OCI-LY7 (cell line): ENCODE measurements around the gene PIEZO2. TPM values are rescaled to one million over a fixed set of nuclear protein-coding genes. Genes with fewer than 3 reads are reported as not detected.
"Not testable (repeated sequence)": the region's sequence is repeated elsewhere in the genome, so short reads cannot be mapped to it uniquely, and the experiment has no call there.

Experiments used
- BruUV-seq: library from RNA; stranded (reverse); fragments of 400-500 nt; replicated peaks from 2 replicates; lab custom pipeline; 2021; lab: Mats Ljungman, UMichigan
- CTCF ChIA-PET: fragments of 300-600 bp; sonication (Branson Sonifier 250); formaldehyde crosslinking; loops from one replicate; lab custom pipeline; 2022; ENCODE audit warnings: antibody characterized with exemption; ENCODE audit not compliant: unreplicated experiment; lab: Charles Lee
- POLR2A ChIA-PET: fragments of 300-600 bp; sonication (Branson Sonifier 250); formaldehyde crosslinking; loops from one replicate; lab custom pipeline; 2022; ENCODE audit warnings: antibody characterized with exemption; lab: Charles Lee
- DNase-seq: peaks from one replicate; pipeline ENCODE4 v3.0.0-alpha.2; 2015; ENCODE audit warnings: low spot score
- H2AFZ ChIP-seq: fragments of 200-600 bp; sonication (generic), shearing (Covaris generic); 2 replicates; pipeline ENCODE4 v1.6.1; 2014; ENCODE audit warnings: mild to moderate bottlenecking, antibody characterized with exemption, low read length, moderate library complexity
- H3K27ac ChIP-seq: fragments of 200-600 bp; sonication (generic); 2 replicates; pipeline ENCODE4 v1.5.1; 2014; ENCODE audit warnings: mixed run types, low read depth, mild to moderate bottlenecking, moderate library complexity, low read length, inconsistent platforms; ENCODE audit not compliant: poor library complexity, severe bottlenecking
- H3K36me3 ChIP-seq: fragments of 200-600 bp; sonication (generic); 2 replicates; pipeline ENCODE4 v1.6.1; 2014; ENCODE audit warnings: mild to moderate bottlenecking, antibody characterized with exemption, low read length, moderate library complexity, mixed read lengths; ENCODE audit not compliant: insufficient read depth
- H3K4me1 ChIP-seq: fragments of 200-600 bp; sonication (generic); 2 replicates; pipeline ENCODE4 v1.5.1; 2014; ENCODE audit warnings: mild to moderate bottlenecking, low read length; ENCODE audit not compliant: insufficient read depth, poor library complexity, severe bottlenecking
- H3K4me2 ChIP-seq: fragments of 200-600 bp; sonication (generic); 2 replicates; pipeline ENCODE4 v1.6.1; 2014; ENCODE audit warnings: mild to moderate bottlenecking, low read length
- H3K4me3 ChIP-seq: fragments of 200-600 bp; sonication (generic); 2 replicates; pipeline ENCODE4 v1.5.1; 2014; ENCODE audit warnings: mild to moderate bottlenecking, low read depth, low read length; ENCODE audit not compliant: poor library complexity, severe bottlenecking
- H3K79me2 ChIP-seq: fragments of 200-600 bp; sonication (generic); 2 replicates; pipeline ENCODE4 v1.6.1; 2016; ENCODE audit warnings: low read depth, mild to moderate bottlenecking, low read length, moderate library complexity, mixed read lengths; ENCODE audit not compliant: insufficient read depth
- H3K9me2 ChIP-seq: fragments of 200-600 bp; sonication (generic); 2 replicates; pipeline ENCODE4 v1.6.1; 2016; ENCODE audit warnings: mild to moderate bottlenecking, low read length, mixed read lengths; ENCODE audit not compliant: insufficient read depth
- H3K9me3 ChIP-seq: fragments of 200-600 bp; sonication (generic); 2 replicates; pipeline ENCODE4 v1.6.1; 2014; ENCODE audit warnings: mild to moderate bottlenecking, mixed run types, low read length, mixed read lengths
- H4K20me1 ChIP-seq: fragments of 200-600 bp; sonication (generic); 2 replicates; pipeline ENCODE4 v1.6.1; 2014; ENCODE audit warnings: mild to moderate bottlenecking, antibody characterized with exemption, low read length, moderate library complexity, mixed read lengths; ENCODE audit not compliant: insufficient read depth
- EZH2phosphoT487 ChIP-seq: fragments of 200-600 bp; sonication (generic); IDR thresholded peaks from 2 replicates; pipeline ENCODE4 v1.6.1; 2018; ENCODE audit warnings: low read depth, borderline replicate concordance, mild to moderate bottlenecking, mixed run types, antibody characterized with exemption, low read length, moderate library complexity, mixed read lengths
- intact Hi-C: fragments of 100-400 bp; cut with micrococcal nuclease; formaldehyde crosslinking; loops from one replicate; pipeline ENCODE4 v1.10.0; 2022; ENCODE audit not compliant: unreplicated experiment
- total RNA-seq, 2 experiments: library from RNA; depleted of rRNA in 1 of 2; stranded (reverse); fragments of >200 nt in 1 of 2; shearing (Covaris generic) in 1 of 2; gene quantifications; 2 replicates each; pipeline ENCODE4 v1.2.3, GENCODE V29; 2014 to 2022
- TF ChIP-seq, protein P1 (sequence below): fragments of 200-600 bp; sonication (generic); conservative IDR thresholded peaks from 2 replicates; pipeline ENCODE4 v1.5.1; 2014; ENCODE audit warnings: mild to moderate bottlenecking, antibody characterized with exemption, low read length, moderate library complexity, mixed read lengths

Gene PIEZO2
- total RNA-seq, 2 experiments from 2014 or later: 0.95 to 3.3 TPM

DNA sequence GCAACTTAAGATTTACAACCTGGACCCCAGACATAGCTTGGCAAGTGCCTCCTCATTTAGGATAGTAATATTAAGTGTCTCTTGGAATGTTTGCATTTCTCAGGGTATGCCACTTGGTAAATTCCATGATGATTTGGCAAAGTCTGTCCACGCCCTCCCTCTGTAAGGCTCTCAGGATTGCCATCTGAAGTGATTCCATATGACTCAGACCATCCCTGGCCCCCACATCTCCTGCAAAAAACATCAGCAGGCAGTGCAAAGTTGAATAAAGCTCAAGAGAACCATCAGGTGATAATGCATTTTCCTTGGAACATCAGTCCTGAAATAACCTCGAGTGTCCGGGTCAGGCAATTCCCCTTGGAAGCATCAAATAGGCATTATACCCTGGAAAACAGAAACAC, 27.1 kb upstream of the PIEZO2 start:
- ChIA-PET POLR2A (no interaction called here), CTCF (no interaction called here)
- no peak overlapping the region for H3K27ac ChIP-seq
- no peak overlapping the region for H3K4me3 ChIP-seq
- H4K20me1 ChIP-seq: no peaks in the 10 kb centered on the region
- no peaks in the 10 kb centered on the region for H3K4me1 ChIP-seq
- intact Hi-C loops: no loop called here
- no peak overlapping the region for H3K4me2 ChIP-seq
- H3K9me3 ChIP-seq: no peaks in the 10 kb centered on the region
- no peak overlapping the region for H2AFZ ChIP-seq
- no peaks in the 10 kb centered on the region for H3K36me3 ChIP-seq
- no peaks in the 10 kb centered on the region for H3K79me2 ChIP-seq
- no peak for DNase-seq
- no peak for TF ChIP-seq EZH2phosphoT487
- TF ChIP-seq, protein P1, sequence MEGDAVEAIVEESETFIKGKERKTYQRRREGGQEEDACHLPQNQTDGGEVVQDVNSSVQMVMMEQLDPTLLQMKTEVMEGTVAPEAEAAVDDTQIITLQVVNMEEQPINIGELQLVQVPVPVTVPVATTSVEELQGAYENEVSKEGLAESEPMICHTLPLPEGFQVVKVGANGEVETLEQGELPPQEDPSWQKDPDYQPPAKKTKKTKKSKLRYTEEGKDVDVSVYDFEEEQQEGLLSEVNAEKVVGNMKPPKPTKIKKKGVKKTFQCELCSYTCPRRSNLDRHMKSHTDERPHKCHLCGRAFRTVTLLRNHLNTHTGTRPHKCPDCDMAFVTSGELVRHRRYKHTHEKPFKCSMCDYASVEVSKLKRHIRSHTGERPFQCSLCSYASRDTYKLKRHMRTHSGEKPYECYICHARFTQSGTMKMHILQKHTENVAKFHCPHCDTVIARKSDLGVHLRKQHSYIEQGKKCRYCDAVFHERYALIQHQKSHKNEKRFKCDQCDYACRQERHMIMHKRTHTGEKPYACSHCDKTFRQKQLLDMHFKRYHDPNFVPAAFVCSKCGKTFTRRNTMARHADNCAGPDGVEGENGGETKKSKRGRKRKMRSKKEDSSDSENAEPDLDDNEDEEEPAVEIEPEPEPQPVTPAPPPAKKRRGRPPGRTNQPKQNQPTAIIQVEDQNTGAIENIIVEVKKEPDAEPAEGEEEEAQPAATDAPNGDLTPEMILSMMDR: no peak
- no peaks in the 10 kb centered on the region for H3K9me2 ChIP-seq
- no TSS peak for BruUV-seq

DNA sequence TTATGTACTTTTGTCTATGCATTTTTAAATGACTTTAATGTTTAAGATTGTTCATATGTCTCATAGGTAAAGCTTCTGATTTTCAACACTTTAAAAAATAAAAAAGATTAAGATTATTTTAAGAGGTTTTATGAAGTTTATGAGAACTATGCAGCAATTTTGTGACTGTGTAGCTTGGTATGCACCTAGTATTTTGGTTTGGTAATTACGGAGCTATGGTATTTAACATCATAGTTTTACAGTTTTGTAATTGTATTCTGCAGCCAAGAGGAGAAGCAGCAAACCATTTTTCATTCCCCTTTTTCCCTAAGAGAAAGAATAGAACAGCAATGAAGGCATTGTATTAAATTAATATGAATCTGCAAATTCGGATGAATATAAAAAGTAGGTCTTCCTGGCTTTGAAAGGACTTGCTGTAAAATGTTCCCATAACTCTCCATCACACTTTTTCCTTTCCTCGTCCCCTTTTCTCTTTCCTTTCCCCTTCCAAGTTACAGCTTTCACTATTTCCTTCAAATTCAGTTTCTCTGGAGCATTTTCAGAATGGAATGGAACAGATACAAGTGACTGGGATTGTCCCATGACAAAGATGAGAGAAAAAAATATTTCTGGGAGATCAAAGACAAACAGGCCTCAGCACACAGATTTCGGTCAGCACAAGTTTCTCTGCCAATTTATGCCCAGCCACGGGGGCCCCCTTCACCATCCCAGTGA, 26.1 kb upstream of the PIEZO2 start:
- H3K4me3 ChIP-seq: no peak overlapping the region

DNA sequence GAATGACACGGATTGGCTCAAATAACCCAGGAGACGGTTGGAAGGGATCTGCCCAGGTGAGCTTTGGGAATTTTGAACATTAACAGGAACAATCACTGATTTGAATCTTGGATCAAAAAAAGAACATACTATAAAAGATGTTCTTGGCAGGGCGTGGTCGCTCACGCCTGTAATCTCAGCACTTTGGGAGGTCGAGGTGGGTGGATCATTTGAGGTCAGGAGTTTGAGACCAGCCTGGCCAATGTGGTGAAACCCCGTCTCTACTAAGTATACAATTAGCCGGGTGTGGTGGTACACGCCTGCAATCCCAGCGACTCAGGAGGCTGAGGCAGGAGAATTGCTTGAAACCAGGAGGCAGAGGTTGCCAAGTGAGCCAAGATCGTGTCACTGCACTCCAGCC, 24.8 kb upstream of the PIEZO2 start:
- H3K4me3 ChIP-seq, H3K4me1 ChIP-seq, H3K79me2 ChIP-seq, CTCF ChIA-PET, intact Hi-C loops, H3K4me2 ChIP-seq, H3K36me3 ChIP-seq, H4K20me1 ChIP-seq, H3K27ac ChIP-seq, DNase-seq, H2AFZ ChIP-seq, H3K9me3 ChIP-seq, H3K9me2 ChIP-seq, BruUV-seq: not testable (repeated sequence)
- POLR2A ChIA-PET: interaction anchor here (0.7 to 0.9 kb wide), 3 partner anchors 14 to 1058 kb away, joined by 3 to 5 read pairs (median 4); no protein-coding TSS in a partner anchor

More for the DNA sequence above, 26.1 kb upstream of the PIEZO2 start:
- Histone ChIP-seq H3K36me3 (no peaks in the 10 kb centered on the region), H3K27ac (no peak overlapping the region), H2AFZ (no peak overlapping the region), H3K4me1 (no peaks in the 10 kb centered on the region), H3K9me2 (no peaks in the 10 kb centered on the region), H4K20me1 (no peaks in the 10 kb centered on the region), H3K79me2 (no peaks in the 10 kb centered on the region), H3K4me2 (no peak overlapping the region), H3K9me3 (no peaks in the 10 kb centered on the region)
- no peak for TF ChIP-seq EZH2phosphoT487
- TF ChIP-seq, protein P1: no peak
- POLR2A ChIA-PET: no interaction called here
- BruUV-seq: no TSS peak
- intact Hi-C loops: no loop called here
- no peak for DNase-seq
- CTCF ChIA-PET: no interaction called here
